ENCODE data around the gene PLEKHO1. TPM values are rescaled to one million over a fixed set of nuclear protein-coding genes. Genes with fewer than 3 reads are reported as not detected.
"Not testable (repeated sequence)": the region's sequence is repeated elsewhere in the genome, so short reads cannot be mapped to it uniquely, and the experiment has no call there.

The PLEKHO1 gene
- total and polyA plus RNA-seq, 7 donors: 37.7 to 119 (median 68.7) TPM

GRCh38 chr1:150138044-150138443 lies 11.7 kb upstream of the PLEKHO1 start:
- H3K36me3 ChIP-seq (ENCODE audit: insufficient read depth in 1 of 2, low read depth in 1 of 2): no peaks in the 10 kb centered on the region
- DNase-seq (no peak), ATAC-seq (no peak)
- H3K27ac ChIP-seq: no peak overlapping the region
- no peaks in the 10 kb centered on the region for H3K27me3 ChIP-seq (ENCODE audit: insufficient read depth in 3 of 3, low read length in 2 of 3)
- peaks cover 15% of the 10 kb centered on the region for H3K4me1 ChIP-seq
- WGBS, 3 donors: 60 to 82% (median 71%) methylated on average over 5 of the region's 5 CpGs
- TF ChIP-seq CTCF (IDR thresholded peaks at IDR 0.05): no peak
- no peak overlapping the region for H3K4me3 ChIP-seq
- intact Hi-C loops (cut with DNase I): no loop called here
- H3K9me3 ChIP-seq: no peaks in the 10 kb centered on the region

GRCh38 chr1:150141452-150141851 lies 8.3 kb upstream of the PLEKHO1 start:
- no peaks in the 10 kb centered on the region for H3K27me3 ChIP-seq (ENCODE audit: insufficient read depth in 3 of 3, low read length in 2 of 3)
- H3K4me1 ChIP-seq: peaks cover 15% of the 10 kb centered on the region
- peak in 3 of 4 donors; percentile 49 to 59 (median 50) for ATAC-seq
- intact Hi-C loops (cut with DNase I): no loop called here
- no peak for DNase-seq
- H3K4me3 ChIP-seq: no peak overlapping the region
- H3K36me3 ChIP-seq (ENCODE audit: insufficient read depth in 1 of 2, low read depth in 1 of 2): peaks cover 0 to 6% of the 10 kb centered on the region in 2 donors
- no peaks in the 10 kb centered on the region for H3K9me3 ChIP-seq
- no peak for TF ChIP-seq CTCF (IDR thresholded peaks at IDR 0.05)
- no peak overlapping the region for H3K27ac ChIP-seq

GRCh38 chr1:150142083-150142482 lies 7.6 kb upstream of the PLEKHO1 start:
- ATAC-seq: no peak
- TF ChIP-seq CTCF (IDR thresholded peaks at IDR 0.05): no peak
- Histone ChIP-seq H3K27me3 (ENCODE audit: insufficient read depth in 3 of 3, low read length in 2 of 3) (no peaks in the 10 kb centered on the region), H3K27ac (no peak overlapping the region), H3K36me3 (ENCODE audit: insufficient read depth in 1 of 2, low read depth in 1 of 2) (peaks cover 0 to 6% of the 10 kb centered on the region in 2 donors), H3K9me3 (no peaks in the 10 kb centered on the region), H3K4me3 (no peak overlapping the region), H3K4me1 (peaks cover 15% of the 10 kb centered on the region)
- DNase-seq: no peak
- intact Hi-C loops (cut with DNase I): no loop called here

- peaks cover 22% of the 10 kb centered on the region for H3K4me1 ChIP-seq
- peaks cover 0 to 6% of the 10 kb centered on the region in 2 donors for H3K36me3 ChIP-seq (ENCODE audit: insufficient read depth in 1 of 2, low read depth in 1 of 2)
- intact Hi-C loops (cut with DNase I): no loop called here
- ATAC-seq (no peak), DNase-seq (no peak)
- 56 to 59% (median 56%) methylated on average over 5 of the region's 5 CpGs for WGBS, 3 donors
- H3K27ac ChIP-seq: no peak overlapping the region
- H3K9me3 ChIP-seq: no peaks in the 10 kb centered on the region
- no peak for TF ChIP-seq CTCF (IDR thresholded peaks at IDR 0.05)
- H3K27me3 ChIP-seq (ENCODE audit: insufficient read depth in 3 of 3, low read length in 2 of 3): no peaks in the 10 kb centered on the region
- H3K4me3 ChIP-seq: no peak overlapping the region
These were observed 5.1 kb upstream of the PLEKHO1 start for GRCh38 chr1:150144606-150145005.

GRCh38 chr1:150146016-150146415 lies 3.7 kb upstream of the PLEKHO1 start:
- peaks cover 18% of the 10 kb centered on the region for H3K4me1 ChIP-seq
- H3K9me3 ChIP-seq; H3K36me3 ChIP-seq (ENCODE audit: insufficient read depth in 1 of 2, low read depth in 1 of 2); ATAC-seq; intact Hi-C loops (cut with DNase I); H3K27ac ChIP-seq; H3K27me3 ChIP-seq (ENCODE audit: insufficient read depth in 3 of 3, low read length in 2 of 3); H3K4me3 ChIP-seq; DNase-seq: not testable (repeated sequence)
- WGBS, 3 donors: 21 to 67% (median 23%) methylated on average over 5 of the region's 5 CpGs

All from psoas muscle (tissue), 8 donors.